ENCODE results near the gene KLHL10. TPM values are rescaled to one million over a fixed set of nuclear protein-coding genes. Genes with fewer than 3 reads are reported as not detected.

Gene KLHL10
- total and polyA plus RNA-seq, 9 of the 15 experiments (the other 6 are each of a cell fraction or from before 2014, with no cell fraction given): 0.06 to 0.56 (median 0.12) TPM; not detected in 5

- TF ChIP-seq ZNF318 (IDR thresholded peaks at IDR 0.05; ENCODE audit: borderline replicate concordance in 1 of 2, low read depth in 1 of 2): no peak
- TF ChIP-seq HMBOX1 (IDR thresholded peaks at IDR 0.05): no peak
- TF ChIP-seq PHF8 (IDR thresholded peaks at IDR 0.05; ENCODE audit: borderline replicate concordance, low read length): peak; percentile 82; the same call in 1 of the 2 replicates
- no peak for TF ChIP-seq KAT2B (IDR thresholded peaks at IDR 0.05; ENCODE audit: low read depth, low read length)
- no peak for TF ChIP-seq NKRF (IDR thresholded peaks at IDR 0.05; ENCODE audit: borderline replicate concordance)
- TF ChIP-seq PRPF4 (IDR thresholded peaks at IDR 0.05; ENCODE audit: insufficient read depth, low read depth, low read length, poor library complexity, severe bottlenecking): no peak
- no peak for TF ChIP-seq ZNF699 (CRISPR knock-in tag; IDR thresholded peaks at IDR 0.05; ENCODE audit: insufficient replicate concordance)
- no peak for TF ChIP-seq LARP7 (IDR thresholded peaks at IDR 0.05)
- no peak for TF ChIP-seq HMG20A (CRISPR knock-in tag; conservative IDR thresholded peaks at IDR 0.05)
- 0 out of 2 replicates have a peak, but pooled peaks have one; percentile 58 for TF ChIP-seq KAT7 (CRISPR knock-in tag; IDR thresholded peaks at IDR 0.05; ENCODE audit: borderline replicate concordance)
- TF ChIP-seq MTA1 (IDR thresholded peaks at IDR 0.05; ENCODE audit: borderline replicate concordance): no peak
- TF ChIP-seq ELF4 (CRISPR knock-in tag; IDR thresholded peaks at IDR 0.05): no peak
- TF ChIP-seq, protein P1, sequence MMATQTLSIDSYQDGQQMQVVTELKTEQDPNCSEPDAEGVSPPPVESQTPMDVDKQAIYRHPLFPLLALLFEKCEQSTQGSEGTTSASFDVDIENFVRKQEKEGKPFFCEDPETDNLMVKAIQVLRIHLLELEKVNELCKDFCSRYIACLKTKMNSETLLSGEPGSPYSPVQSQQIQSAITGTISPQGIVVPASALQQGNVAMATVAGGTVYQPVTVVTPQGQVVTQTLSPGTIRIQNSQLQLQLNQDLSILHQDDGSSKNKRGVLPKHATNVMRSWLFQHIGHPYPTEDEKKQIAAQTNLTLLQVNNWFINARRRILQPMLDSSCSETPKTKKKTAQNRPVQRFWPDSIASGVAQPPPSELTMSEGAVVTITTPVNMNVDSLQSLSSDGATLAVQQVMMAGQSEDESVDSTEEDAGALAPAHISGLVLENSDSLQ (IDR thresholded peaks at IDR 0.05): no peak
- no peak for TF ChIP-seq KLF6 (CRISPR knock-in tag; IDR thresholded peaks at IDR 0.05; ENCODE audit: borderline replicate concordance)
- no peak for TF ChIP-seq U2AF2 (optimal IDR thresholded peaks at IDR 0.05; ENCODE audit: low read depth, low read length)
These were observed 27.4 kb downstream of the KLHL10 start, which contains the start of gene KLHL11 (continued) for GRCh38 chr17:41864836-41865595.

Data from K562 (cell line).